NCI-H1092 (cell line): Measurements from ENCODE around the gene WBP2NL.
A peak's percentile ranks its signal among the peaks of the same experiment; 100 is the strongest.
"Not testable (repeated sequence)": the region's sequence is repeated elsewhere in the genome, so short reads cannot be mapped to it uniquely, and the experiment has no call there.

Experiments used
- DNase-seq: peaks from one replicate; lab custom pipeline; 2025; lab: John Stamatoyannopoulos, UW

Gene WBP2NL

GRCh38 chr22:42033263-42034181, 34.9 kb downstream of the WBP2NL start:
- no peak for DNase-seq

DNA sequence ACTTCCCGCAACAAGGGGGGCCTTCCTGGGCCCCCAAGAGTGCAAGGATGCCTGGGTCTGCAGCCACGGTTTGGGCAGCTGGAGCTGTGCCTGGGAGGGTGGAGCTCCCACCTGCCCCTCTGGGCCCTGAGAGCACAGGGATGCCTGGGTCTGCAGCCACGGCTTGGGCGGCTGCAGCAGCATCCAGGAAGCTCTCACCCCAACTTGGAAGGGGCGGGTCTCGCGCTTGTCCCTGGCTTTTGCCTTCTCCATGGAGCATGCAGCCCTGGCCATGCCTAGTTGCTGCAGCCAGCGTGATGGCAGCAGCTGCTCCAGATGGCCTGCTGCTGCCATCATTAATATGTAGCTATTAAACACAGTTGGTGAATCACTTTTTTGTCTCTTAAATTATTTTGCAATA, 36.7 kb downstream of the WBP2NL start:
- DNase-seq, result no peak

GRCh38 chr22:42039271-42039670, 40.7 kb downstream of the WBP2NL start:
- no peak for DNase-seq

- no peak for DNase-seq
These were observed 43.2 kb downstream of the WBP2NL start for GRCh38 chr22:42041784-42042183.

- no peak for DNase-seq
These were observed 52.1 kb downstream of the WBP2NL start for GRCh38 chr22:42050641-42051180.

- DNase-seq, result no peak
These were observed 54.2 kb downstream of the WBP2NL start for GRCh38 chr22:42052765-42053164.

DNA sequence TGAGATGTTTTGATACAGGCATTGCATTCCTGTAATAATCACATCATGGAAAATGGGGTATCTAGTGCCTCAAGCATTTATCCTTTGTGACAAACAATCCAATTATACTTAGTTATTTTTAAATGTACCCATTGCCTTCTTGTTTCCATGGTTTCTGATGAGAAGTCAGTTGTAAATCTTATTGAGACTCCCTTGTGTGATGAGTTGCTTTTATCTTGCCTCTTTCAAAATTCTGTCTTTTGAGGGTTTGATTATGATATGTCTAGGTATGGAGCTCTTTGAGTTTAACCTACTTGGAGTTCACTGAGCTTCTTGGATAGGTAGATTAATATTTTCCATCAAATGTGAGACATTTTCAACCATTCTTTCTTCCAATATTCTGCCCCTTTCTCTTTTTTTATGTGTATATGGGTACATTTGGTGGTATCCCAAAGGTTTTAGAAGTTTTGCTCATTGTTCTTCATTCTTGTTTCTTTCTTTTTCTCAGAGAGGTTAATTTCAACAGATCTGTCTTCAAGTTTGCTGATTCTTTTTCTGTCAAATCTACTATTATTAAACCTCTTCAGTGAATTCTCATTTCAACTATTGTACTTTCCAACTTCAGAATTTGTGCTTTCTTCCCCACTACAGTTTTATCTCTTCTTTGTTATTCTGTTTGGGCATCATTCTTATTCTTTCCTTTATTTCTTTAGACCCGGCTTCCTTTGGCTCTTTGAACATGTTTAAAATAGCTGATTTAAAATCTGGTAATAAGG, 58.3 kb downstream of the WBP2NL start:
- DNase-seq, result no peak

- DNase-seq, result no peak
These were observed 61.9 kb downstream of the WBP2NL start for GRCh38 chr22:42060489-42060888.

GRCh38 chr22:42061041-42061440, 62.5 kb downstream of the WBP2NL start:
- no peak for DNase-seq

GRCh38 chr22:42062506-42063170, 64.0 kb downstream of the WBP2NL start:
- DNase-seq, result no peak

GRCh38 chr22:42064629-42065028, 66.0 kb downstream of the WBP2NL start:
- no peak for DNase-seq

GRCh38 chr22:42065438-42066125, 67.0 kb downstream of the WBP2NL start:
- DNase-seq, result no peak

DNA sequence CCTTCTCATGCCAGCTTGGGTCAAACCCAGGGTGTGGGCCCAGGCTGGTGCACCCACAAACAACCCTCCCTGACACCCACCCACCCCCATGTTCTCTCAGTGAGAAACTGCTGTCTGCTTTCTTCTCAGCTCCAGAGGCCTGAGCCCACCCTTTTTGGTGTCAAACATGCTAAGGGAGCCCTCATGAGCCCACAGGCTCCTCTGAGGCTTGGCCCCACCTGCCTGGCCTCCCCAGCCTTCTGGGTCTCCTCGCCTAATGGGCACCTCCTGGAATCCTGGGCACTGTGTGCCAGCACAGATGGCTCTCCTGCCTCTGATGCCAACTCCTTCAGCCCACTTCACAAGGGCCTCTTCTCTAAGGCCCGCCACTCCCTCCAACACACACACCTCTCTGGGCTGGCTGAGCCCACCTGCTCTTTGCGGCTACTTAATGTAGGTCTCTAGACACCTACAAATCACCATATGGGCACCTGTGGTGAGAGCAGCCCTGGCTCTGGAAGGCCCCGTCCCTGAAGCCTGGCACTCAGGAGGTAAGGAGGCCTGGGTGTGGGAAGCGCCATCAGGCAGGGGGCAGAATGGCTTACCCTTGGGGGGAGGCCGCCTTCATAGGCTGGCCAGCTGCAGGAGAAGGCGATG, 67.7 kb downstream of the WBP2NL start:
- DNase-seq, result no peak

- DNase-seq, result no peak
These were observed 68.3 kb downstream of the WBP2NL start for GRCh38 chr22:42066937-42067336.

- DNase-seq, result no peak
These were observed 69.2 kb downstream of the WBP2NL start for GRCh38 chr22:42067671-42068251.

DNA sequence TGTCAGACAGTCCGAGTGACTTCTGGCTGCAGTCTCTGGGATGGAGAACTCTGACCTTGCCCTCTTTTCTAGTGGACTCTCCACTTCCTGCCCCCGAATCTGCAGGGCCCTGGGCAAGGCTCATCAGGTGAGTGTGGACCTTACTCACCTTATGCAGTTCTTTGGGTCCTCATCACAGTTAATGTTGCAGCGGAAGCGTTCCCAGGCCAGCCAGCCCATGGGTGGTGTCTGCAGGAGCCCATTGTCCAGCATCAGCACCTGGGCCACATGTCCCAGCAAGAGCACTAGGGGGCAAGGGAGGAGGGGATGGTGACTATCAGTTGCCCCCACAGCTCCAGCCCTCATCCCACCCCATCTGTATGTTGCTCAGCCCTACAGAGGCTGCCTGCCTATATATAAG, 69.7 kb downstream of the WBP2NL start:
- DNase-seq, result no peak

DNA sequence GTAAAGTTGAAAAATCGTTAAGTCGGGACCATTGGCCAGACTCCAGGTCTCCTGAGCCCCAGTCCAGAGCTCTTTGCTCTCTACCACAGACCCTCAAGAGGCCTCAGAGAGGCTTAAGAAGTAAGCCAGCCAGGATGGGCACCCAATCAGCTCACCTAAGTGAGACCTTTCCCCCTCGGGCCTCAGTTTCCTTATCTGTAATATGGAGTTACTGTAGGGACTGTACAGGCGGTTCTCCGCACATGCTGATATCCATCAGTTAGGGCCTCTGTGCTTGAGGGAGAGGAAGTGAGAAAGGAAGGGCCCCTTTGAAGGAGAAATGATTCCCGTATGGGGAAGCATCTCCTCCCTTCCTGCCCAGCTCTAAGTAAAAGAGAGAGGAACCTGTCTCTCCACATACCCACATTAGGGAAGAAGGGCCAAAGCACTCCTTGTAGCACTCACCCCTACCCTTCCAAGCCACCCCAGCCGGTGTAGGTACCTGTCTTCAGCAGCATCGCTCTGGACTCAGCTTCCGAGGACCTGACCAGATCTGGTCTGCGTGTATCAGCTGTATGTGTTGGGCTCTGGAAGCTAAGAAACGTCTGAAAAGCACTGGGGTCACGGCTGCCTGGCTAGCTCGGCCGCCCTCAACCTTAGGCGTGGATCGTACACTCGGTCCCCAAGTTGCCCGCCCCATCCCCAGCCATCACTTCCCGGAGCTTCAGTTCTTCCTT, 71.4 kb downstream of the WBP2NL start:
- DNase-seq, result no peak

GRCh38 chr22:42070517-42071422, 72.2 kb downstream of the WBP2NL start, which contains the start of gene NAGA:
Gene NAGA, minus strand, starts transcription at chr22:42070812. Its CDS starts 515 bp downstream, at chr22:42070297.
- peak; percentile 97 for DNase-seq

DNA sequence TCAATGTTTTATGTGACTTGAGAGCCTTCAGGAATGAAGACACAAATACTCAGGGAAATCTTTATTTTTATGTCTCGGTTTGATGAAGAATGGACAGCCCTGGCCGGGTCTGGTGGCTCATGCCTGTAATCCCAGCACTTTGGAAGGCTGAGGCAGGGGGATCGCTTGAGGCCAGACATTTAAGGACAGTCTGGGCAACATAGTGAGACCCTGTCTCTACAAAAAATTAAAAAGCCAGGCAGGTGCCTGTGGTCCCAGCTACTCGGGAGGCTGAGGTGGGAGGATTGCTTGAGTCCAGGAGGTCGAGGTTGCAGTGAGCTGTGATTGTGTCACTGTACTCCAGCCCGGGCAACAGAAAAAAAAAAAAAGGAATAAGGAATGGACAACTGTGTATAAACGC, 72.9 kb downstream of the WBP2NL start:
- DNase-seq, result not testable (repeated sequence)
